RPMI7951 (cell line): ENCODE data around the gene DNAJC4. TPM values are rescaled to one million over a fixed set of nuclear protein-coding genes. Genes with fewer than 3 reads are reported as not detected.

Experiments used
- DNase-seq: peaks from one replicate; pipeline ENCODE4 v3.0.0-alpha.2; 2012; ENCODE audit warnings: low read depth
- total RNA-seq: library from RNA; depleted of rRNA; stranded (reverse); fragments of >200 nt; shearing (Covaris generic); gene quantifications from 2 replicates; pipeline ENCODE4 v1.2.3, GENCODE V29; 2014

DNAJC4 gene
- total RNA-seq, 1 experiment from 2014 or later: 23.7 TPM

DNA sequence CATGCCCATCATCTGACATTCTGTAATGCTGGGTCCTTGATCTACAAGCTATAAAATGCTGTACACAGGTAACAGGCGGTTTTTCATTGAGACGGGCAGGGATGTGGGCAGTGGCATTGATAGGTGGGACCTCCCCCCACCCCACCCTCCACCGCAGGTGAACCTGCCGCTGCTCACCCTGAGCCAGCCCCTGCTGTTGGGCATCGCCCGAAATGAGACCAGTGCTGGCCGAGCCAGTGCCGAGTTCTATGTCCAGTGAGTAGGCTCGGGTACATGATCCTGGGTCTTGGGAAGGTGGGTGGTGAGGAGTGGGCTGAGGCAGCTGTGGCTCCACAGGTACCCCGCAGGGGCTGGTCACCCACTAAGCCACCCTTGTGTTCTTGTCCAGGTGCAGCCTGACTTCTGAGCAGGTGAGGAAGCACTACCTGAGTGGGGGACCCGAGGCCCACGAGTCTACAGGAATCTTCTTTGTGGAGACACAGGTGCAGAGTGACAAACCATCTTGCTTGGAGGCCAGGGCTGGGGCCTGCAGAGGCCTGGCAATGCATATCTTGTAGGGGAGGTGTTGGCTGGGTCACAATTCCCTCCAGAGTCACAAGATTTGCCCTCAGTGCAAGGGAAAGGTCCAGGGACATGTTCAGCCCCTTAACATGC, 1.1 kb upstream of the DNAJC4 start:
- DNase-seq: no peak

DNA sequence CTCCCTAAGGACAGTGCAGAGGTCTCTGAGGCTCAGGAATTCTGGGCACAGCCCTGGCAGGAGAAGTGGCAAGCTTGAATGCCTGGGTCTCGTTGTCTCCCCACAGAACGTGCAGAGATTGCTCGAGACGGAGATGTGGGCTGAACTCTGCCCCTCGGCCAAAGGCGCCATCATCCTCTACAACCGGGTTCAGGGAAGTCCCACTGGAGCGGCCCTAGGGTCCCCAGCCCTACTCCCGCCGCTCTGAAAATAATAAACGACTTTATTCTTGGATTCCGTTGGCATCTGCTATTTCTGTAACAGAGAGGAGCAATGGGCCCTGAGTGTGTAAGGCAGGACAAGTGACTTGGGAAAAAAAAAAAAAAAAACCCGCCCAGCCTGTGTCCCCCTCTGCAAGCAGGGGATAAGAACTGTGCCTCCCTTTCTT, 591 bp upstream of the DNAJC4 start:
- no peak for DNase-seq

DNA sequence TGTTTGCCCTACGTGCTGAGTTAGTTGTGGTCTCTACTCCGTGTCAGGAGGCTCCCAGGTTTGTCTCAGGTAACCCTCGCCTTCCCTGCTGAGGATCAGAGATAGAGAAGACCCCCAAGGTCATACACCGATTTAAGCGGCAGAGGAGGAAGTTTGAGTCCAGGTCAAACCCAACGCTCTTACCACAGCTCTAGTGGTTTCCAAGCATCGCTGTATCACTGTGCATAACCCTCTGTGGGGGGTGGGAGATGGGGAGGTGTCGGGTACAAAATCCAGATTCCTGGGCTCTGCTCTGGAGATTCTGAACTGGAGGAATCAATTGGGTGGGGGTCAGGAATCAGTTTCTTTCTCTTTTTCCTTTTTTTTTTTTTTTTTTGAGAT, 627 bp downstream of the DNAJC4 start:
- no peak for DNase-seq

DNA sequence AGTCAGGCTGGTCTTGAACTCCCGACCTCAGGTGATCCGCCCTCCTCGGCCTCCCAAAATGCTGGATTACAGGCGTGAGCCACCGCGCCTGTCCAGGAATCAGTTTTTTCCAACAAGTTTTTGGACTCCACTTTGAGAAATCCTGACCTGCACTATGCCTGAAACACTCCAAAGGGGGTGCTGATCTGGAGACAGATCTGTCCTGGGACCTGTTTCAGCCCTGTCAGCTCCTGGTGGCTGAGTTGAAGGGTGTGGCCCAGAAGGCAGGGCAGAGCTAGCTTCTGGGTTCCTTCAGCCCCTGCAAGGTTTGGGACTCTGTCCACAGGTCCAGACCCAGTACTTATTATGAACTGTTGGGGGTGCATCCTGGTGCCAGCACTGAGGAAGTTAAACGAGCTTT, 1.2 kb downstream of the DNAJC4 start:
- DNase-seq: no peak

DNA sequence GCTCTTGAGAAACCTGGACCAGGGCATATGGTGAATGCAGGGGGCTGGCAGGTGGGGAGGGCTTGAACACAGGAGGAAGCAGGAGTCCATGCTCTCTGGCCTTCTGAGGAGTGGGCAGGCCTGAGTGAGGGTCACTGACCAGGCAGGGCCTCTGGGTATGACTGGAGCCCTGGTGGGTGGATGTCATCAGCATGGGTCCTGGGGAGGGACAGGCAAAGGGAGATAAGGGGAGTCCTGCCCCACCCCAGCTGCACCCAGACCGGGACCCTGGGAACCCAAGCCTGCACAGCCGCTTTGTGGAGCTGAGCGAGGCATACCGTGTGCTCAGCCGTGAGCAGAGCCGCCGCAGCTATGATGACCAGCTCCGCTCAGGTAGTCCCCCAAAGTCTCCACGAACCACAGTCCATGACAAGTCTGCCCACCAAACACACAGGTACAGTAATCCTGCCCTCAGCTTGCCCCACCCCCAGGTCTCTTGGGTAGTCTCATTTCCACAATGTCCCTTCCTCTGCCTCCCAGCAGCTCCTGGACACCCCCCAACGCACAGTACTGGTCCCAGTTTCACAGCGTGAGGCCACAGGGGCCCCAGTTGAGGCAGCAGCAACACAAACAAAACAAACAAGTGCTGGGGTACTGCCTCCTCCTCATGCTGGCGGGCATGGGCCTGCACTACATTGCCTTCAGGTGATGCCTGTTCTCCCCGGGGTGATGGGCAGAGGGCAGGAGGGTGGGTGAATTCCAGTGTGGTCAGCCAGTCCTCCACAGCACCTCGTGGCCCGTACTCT, 2.0 kb downstream of the DNAJC4 start:
- DNase-seq: no peak

GRCh38 chr11:64232967-64233315, 2.6 kb downstream of the DNAJC4 start:
- DNase-seq: no peak

- DNase-seq: peak; percentile 71
Measured at GRCh38 chr11:64233913-64234586, 3.7 kb downstream of the DNAJC4 start, which contains the start of gene VEGFB. Gene VEGFB, plus strand, starts transcription at chr11:64234584. Its CDS starts 250 bp downstream, at chr11:64234834.

GRCh38 chr11:64234647-64235379, 4.5 kb downstream of the DNAJC4 start:
- DNase-seq: peak; percentile 39

GRCh38 chr11:64235437-64236161, 5.3 kb downstream of the DNAJC4 start:
- no peak for DNase-seq

- DNase-seq: no peak
Measured at GRCh38 chr11:64237484-64237951, 7.2 kb downstream of the DNAJC4 start.

- no peak for DNase-seq
Measured at GRCh38 chr11:64238076-64238475, 7.7 kb downstream of the DNAJC4 start.

GRCh38 chr11:64238999-64239398, 8.7 kb downstream of the DNAJC4 start:
- no peak for DNase-seq

DNA sequence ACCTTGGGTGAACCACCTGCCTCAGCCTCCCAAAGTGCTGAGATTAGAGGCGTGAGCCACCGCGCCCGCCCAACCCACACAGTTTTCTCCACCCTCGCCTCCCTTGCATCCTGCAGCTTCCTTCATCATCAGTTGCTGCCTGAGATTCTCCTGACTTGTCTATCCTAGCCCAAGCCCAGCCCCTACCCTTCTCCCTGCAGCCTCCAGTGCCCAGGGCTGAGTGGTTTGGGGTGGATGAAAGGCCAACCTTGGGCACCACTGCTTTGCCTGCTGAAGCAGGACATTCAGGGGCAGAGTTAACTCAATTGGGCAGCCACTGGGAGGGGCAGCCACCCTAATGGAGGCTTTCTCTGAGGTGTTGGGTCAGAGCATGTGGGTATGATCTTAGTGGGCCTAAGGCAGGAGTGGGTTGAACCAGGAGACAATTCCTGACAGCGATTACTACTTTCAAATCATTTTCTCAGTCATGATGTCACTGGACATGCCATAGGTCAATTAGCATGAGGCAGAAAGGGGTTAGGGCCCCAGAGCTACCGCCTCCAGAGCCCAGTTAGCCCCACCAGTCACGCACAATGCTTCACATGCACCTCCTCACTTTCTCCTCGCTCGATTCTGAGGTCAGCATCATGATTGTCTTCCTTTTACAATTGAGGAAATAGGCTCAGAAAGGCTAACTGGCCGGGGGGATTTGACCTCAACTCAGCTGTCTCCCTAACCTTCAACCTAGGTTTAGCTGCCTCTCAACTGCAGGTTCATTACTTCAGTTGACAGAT, 9.5 kb downstream of the DNAJC4 start:
- DNase-seq: no peak

DNA sequence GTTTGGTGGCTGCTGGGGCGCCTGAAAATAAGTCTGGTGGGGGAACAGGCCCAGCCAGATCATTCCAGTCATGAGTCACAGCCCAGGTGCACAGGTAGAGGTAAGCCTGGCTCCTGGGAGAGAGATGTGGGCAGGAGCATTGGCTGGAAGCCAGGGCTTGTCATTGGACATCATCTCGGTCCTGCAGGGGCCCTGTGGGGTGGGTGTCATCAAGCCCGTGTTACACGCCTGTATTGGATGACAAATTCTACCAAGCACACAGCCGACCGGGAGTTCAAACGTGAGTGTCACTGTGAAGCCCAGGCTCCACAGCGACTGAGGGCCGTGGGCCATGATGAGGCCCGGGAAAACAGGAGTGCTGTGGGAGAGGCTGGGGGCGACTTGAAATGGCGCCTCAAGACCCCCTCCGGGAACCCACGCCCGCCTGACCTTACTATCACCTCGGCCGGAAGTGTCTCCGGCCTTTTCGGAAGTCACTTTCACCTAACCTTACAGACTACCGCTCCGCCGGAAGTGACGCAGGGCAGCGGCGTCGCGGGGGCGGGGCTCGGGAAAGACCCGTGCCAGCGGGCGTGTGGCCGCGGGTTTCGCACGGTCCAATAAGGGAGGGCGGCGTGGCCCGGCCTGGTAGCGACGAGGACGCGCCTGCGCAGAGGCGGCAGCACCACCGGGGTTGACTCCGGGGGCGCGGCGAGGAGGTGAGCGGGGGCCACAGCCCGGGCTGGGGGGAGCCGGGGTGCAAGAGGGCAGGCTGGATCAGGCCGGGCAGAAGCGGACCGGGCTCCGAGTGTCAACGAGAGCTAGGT, 10.3 kb downstream of the DNAJC4 start, which contains the start of gene FKBP2:
Gene FKBP2, plus strand, starts transcription at position 661 of the 806 bp plus-strand sequence. CDS start 1,293 bp downstream, outside the sequence.
- DNase-seq: peak; percentile 95

DNA sequence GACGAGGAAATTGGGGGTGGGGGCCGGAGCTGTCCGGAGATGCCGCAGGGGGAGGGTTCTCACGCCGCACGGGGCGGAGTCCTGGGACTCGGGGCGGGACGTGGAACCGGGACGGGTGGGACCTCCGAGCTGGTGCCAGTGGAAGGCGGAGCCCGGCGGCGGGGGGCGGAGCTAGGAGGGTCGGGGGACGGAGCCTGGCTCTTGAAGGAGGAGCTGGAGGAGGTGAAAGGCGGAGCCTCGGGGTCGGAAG, 10.8 kb downstream of the DNAJC4 start:
- peak; percentile 97 for DNase-seq

DNA sequence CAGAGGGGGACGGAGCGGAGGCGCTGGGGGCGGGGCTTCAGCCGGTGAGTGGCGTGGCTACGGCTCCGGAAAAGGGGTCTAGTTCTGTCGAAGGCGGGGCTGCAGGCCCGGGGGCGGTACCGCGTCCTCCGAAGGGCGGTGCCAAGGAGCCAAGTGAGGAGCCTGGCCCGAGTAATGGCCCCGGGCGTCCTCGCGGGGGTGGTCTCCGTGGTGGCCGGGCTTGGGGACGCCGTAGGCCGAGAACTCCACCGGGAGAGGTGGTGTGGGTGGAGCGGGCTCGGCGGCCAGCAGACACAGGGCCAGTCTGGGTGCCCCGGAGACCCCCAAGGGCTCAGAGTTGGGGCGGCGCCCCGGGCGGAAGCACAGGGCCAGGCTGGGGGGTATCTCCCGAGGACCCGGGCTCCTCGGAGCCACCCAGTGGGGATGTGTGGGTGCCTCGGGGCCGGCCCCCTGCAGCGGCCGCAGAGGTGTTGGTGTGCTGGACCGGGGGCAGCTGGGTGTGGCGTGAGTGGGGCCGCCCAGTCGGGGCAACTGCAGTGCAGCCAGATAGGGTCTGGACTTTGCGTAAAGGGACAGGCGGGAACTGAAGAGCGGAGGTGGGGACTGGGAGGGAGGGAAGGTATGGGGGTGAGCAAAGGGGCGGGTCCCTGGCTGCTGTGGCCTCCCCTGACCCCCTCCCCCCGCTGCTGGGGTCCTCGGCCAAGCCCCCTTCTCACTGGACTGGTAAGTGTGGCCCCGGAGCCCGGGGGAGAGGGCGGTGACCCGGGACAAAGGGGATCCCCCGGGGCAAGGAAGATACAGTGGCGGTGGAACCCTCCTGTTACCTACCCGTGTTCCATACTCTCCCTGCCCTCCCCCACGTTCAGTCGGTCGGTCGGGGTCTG, 11.4 kb downstream of the DNAJC4 start:
- peak; percentile 68 for DNase-seq

DNA sequence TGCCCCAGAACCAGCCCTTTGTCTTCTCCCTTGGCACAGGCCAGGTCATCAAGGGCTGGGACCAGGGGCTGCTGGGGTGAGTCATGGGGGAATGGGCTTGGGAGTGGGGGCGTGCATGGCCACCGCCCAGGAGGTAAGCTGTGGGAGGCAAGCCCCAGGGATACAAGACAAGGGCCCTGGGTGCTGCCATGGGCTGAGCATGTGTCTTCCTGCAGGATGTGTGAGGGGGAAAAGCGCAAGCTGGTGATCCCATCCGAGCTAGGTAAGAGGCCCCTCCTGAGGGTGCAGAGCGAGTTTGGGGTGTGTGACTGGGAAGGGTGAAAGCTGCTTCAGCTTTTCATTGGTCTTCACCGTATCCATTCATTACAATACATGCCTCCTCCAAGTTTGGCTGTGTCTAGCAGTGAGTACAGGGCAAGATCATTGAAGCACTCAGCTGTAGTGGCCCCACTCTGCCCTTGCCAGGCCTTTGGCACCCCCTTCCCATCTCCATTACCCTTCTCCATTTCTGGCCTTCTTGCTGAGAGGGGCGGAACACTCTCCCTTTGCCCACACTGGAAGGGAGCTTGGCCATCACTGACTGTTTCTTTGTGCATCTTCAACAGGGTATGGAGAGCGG, 13.0 kb downstream of the DNAJC4 start:
- DNase-seq: no peak

DNA sequence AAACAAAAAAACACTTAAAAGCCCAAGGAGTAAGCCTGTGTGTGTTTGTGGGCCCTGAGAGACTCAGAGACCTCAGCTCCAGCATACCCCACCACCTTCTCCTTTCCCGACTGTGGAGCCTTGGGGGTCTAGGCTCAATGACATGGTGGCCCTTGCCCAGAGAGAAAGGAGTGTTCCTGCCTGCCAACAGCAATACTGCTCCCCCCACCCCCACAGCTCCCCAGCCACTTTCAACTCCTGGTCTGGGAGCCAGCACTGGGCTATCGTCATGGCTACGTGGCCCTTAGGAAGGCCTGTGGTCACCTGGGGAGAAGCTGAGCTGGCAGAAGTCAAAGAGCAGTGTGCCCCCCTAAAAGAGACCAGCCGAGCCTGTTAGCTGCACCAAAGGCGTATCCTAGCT, 13.8 kb downstream of the DNAJC4 start:
- no peak for DNase-seq
